Thyroid gland (tissue), 4 donors: ENCODE measurements around the gene SEL1L3.

Experiments
- CTCF ChIP-seq, 6 experiments: fragments of 200-600 bp in 3 of 6; fragments of 450-650 bp in 3 of 6; sonication (generic) in 3 of 6; IDR thresholded peaks; one replicate each; pipeline ENCODE4 v1.5.1; 2016 to 2019; ENCODE audit warnings: antibody characterized with exemption in 6 of 6, mild to moderate bottlenecking in 2 of 6, inconsistent platforms in 1 of 6, moderate library complexity in 1 of 6
- POLR2A ChIP-seq, 2 donors: fragments of 450-650 bp; IDR thresholded peaks; one replicate each; pipeline ENCODE4 v1.6.1; 2017; ENCODE audit warnings: antibody characterized with exemption in 2 of 2, mild to moderate bottlenecking in 2 of 2, moderate library complexity in 1 of 2

GRCh38 chr4:25827897-25828296 is 34.9 kb downstream of the SEL1L3 start:
- no peak for TF ChIP-seq POLR2A (IDR thresholded peaks at IDR 0.05)
- TF ChIP-seq CTCF (IDR thresholded peaks at IDR 0.05) = no peak
